Karpas-422 (cell line): ENCODE data around the gene HMX1. TPM values are rescaled to one million over a fixed set of nuclear protein-coding genes. Genes with fewer than 3 reads are reported as not detected.

ENCODE experiments used
- DNase-seq: peaks from one replicate; pipeline ENCODE4 v3.0.0-alpha.2; 2015
- H2AFZ ChIP-seq: fragments of 200-600 bp; sonication (generic); 2 replicates; pipeline ENCODE4 v1.6.1; 2014; ENCODE audit warnings: antibody characterized with exemption, low read length, mixed read lengths
- H3K27ac ChIP-seq: fragments of 200-600 bp; sonication (generic); 2 replicates; pipeline ENCODE4 v1.5.1; 2014; ENCODE audit warnings: mild to moderate bottlenecking, low read length, moderate library complexity
- H3K27me3 ChIP-seq: fragments of 200-600 bp; sonication (generic); 2 replicates; pipeline ENCODE4 v1.6.1; 2014; ENCODE audit warnings: low read length, mixed read lengths
- H3K36me3 ChIP-seq: fragments of 200-600 bp; sonication (generic); 2 replicates; pipeline ENCODE4 v1.6.1; 2014; ENCODE audit warnings: low read length, mixed read lengths; ENCODE audit not compliant: insufficient read depth
- H3K4me1 ChIP-seq: fragments of 200-600 bp; sonication (generic); 2 replicates; pipeline ENCODE4 v1.6.1; 2014; ENCODE audit warnings: mild to moderate bottlenecking, low read length, mixed read lengths
- H3K4me2 ChIP-seq: fragments of 200-600 bp; sonication (generic); 2 replicates; pipeline ENCODE4 v1.6.1; 2014; ENCODE audit warnings: low read length, low read depth, mild to moderate bottlenecking; ENCODE audit not compliant: poor library complexity, severe bottlenecking
- H3K4me3 ChIP-seq: fragments of 200-600 bp; sonication (generic); 2 replicates; pipeline ENCODE4 v1.5.1; 2014; ENCODE audit warnings: mild to moderate bottlenecking, antibody characterized with exemption, low read length, mixed read lengths
- H3K79me2 ChIP-seq: fragments of 200-600 bp; sonication (generic); 2 replicates; pipeline ENCODE4 v1.6.1; 2014; ENCODE audit warnings: mild to moderate bottlenecking, low read length, mixed read lengths
- H3K9ac ChIP-seq: fragments of 200-600 bp; sonication (generic); 2 replicates; pipeline ENCODE4 v1.6.0; 2014; ENCODE audit warnings: low read length
- H3K9me2 ChIP-seq: fragments of 200-600 bp; sonication (generic), shearing (Covaris generic); replicated peaks from 2 replicates; pipeline ENCODE4 v1.6.0; 2014; ENCODE audit warnings: mild to moderate bottlenecking, low read length, moderate library complexity; ENCODE audit not compliant: insufficient read depth
- H3K9me3 ChIP-seq: fragments of 300-700, 200-600 bp; sonication (generic); 2 replicates; pipeline ENCODE4 v1.6.1; 2014; ENCODE audit warnings: low read length, mixed read lengths
- H4K20me1 ChIP-seq: fragments of 200-600 bp; sonication (generic); 2 replicates; pipeline ENCODE4 v1.6.1; 2014; ENCODE audit warnings: mild to moderate bottlenecking, antibody characterized with exemption, low read length, low read depth; ENCODE audit not compliant: insufficient read depth
- total RNA-seq: library from RNA; depleted of rRNA; stranded (reverse); fragments of >200 nt; shearing (Covaris generic); gene quantifications from 2 replicates; pipeline ENCODE4 v1.2.3, GENCODE V29; 2014; ENCODE audit warnings: low replicate concordance

Gene HMX1
- total RNA-seq, 1 experiment from 2014 or later: not detected

DNA sequence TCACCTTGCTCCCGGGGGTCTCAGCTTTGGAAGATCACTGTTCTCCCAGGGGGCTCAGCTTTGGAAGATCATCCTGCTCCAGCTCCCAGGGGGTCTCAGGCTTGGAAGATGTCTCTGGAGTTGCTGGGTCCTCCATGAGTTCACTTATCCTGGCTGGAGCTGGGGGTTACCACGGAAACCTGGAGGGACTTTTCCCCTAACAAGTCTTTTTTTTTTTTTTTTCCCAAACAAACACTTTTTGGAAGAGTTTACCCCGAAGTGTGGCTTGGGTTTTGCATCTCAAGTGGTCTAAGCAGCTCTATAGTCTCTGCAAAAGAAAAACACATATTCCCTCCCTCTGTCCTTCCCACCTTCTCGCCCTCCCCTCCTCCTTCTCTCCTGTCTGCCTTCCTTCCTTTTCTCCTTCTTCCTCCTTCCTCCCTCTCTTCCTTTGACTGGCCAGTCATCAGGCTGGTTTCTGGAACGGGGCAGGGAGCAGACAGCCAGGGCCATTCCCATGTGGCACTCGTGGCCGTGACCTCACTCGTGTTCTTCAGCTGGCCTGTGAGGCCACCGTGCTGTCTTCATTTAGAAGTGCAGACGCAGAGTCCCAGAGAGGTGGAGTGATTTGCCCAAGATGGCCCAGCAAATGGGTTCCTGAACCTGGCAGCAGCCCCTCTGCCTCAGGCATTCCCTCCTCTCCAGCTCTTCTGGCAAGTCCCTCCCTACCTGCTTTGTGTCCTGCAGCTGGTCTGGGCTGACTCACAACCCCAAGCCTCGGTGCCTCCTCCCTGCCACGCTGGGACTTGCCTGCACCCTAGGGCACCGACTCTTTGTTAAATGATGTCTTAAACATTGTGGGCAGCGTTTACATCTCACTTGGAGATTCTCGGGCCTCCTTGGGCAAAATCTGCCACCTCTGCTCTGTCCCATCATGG, 25.9 kb upstream of the HMX1 start:
- Histone ChIP-seq H3K27ac (no peak overlapping the region), H3K9me2 (no peaks in the 10 kb centered on the region), H3K36me3 (no peaks in the 10 kb centered on the region), H3K9ac (no peak overlapping the region), H3K9me3 (peaks cover 6% of the 10 kb centered on the region; the same call in 1 of the 2 replicates), H3K4me1 (no peaks in the 10 kb centered on the region), H3K27me3 (no peaks in the 10 kb centered on the region), H3K4me3 (no peak overlapping the region), H3K4me2 (no peak overlapping the region), H2AFZ (no peak overlapping the region), H3K79me2 (no peaks in the 10 kb centered on the region), H4K20me1 (no peaks in the 10 kb centered on the region)
- no peak for DNase-seq

- no peaks in the 10 kb centered on the region for H3K36me3 ChIP-seq
- no peaks in the 10 kb centered on the region for H3K27me3 ChIP-seq
These were observed 24.9 kb upstream of the HMX1 start for GRCh38 chr4:8896506-8896905.

GRCh38 chr4:8896071-8896470, 24.4 kb upstream of the HMX1 start:
- Histone ChIP-seq H3K9ac (no peak overlapping the region), H3K79me2 (no peaks in the 10 kb centered on the region), H3K36me3 (no peaks in the 10 kb centered on the region), H2AFZ (no peak overlapping the region), H3K27me3 (no peaks in the 10 kb centered on the region), H3K4me1 (no peaks in the 10 kb centered on the region), H3K4me3 (no peak overlapping the region), H3K9me3 (peaks cover 2% of the 10 kb centered on the region; the same call in 1 of the 2 replicates), H3K4me2 (no peak overlapping the region), H4K20me1 (no peaks in the 10 kb centered on the region), H3K9me2 (no peaks in the 10 kb centered on the region), H3K27ac (no peak overlapping the region)
- no peak for DNase-seq

More at GRCh38 chr4:8896506-8896905, 24.9 kb upstream of the HMX1 start:
- no peaks in the 10 kb centered on the region for H3K4me1 ChIP-seq
- peaks cover 6% of the 10 kb centered on the region; the same call in 1 of the 2 replicates for H3K9me3 ChIP-seq
- no peak overlapping the region for H2AFZ ChIP-seq
- H3K27ac ChIP-seq: no peak overlapping the region
- H3K4me3 ChIP-seq: no peak overlapping the region
- no peaks in the 10 kb centered on the region for H4K20me1 ChIP-seq
- no peaks in the 10 kb centered on the region for H3K79me2 ChIP-seq
- no peaks in the 10 kb centered on the region for H3K9me2 ChIP-seq
- H3K9ac ChIP-seq: no peak overlapping the region
- no peak for DNase-seq
- H3K4me2 ChIP-seq: no peak overlapping the region

GRCh38 chr4:8895295-8895694, 23.7 kb upstream of the HMX1 start:
- Histone ChIP-seq H3K27ac (no peak overlapping the region), H2AFZ (no peak overlapping the region), H3K36me3 (no peaks in the 10 kb centered on the region), H4K20me1 (no peaks in the 10 kb centered on the region), H3K4me3 (no peak overlapping the region), H3K9ac (no peak overlapping the region), H3K9me2 (no peaks in the 10 kb centered on the region), H3K9me3 (no peaks in the 10 kb centered on the region), H3K79me2 (no peaks in the 10 kb centered on the region), H3K4me1 (no peaks in the 10 kb centered on the region), H3K27me3 (no peaks in the 10 kb centered on the region), H3K4me2 (no peak overlapping the region)
- no peak for DNase-seq

DNA sequence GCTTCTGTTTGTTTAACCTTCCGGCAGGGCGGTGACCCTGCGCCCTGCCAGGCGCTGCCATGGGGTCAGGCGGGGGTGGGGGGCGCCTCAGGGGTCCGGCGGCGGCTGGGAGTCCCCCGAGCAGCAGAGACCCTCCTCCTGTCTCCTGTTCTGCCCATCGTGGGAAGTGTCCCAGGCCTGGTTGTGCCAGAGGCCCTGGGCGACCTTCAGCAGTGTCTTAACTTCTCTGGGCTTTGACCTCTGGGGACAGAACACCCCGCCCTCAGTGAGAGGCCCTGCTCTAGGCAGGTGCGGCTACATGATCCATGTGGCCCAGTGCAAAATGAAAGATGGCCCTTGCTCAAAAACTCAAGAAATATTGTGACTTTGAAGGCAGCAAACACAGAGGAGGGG, 22.8 kb upstream of the HMX1 start:
- Histone ChIP-seq H3K9me3 (no peaks in the 10 kb centered on the region), H3K4me2 (no peak overlapping the region), H3K9ac (no peak overlapping the region), H3K4me1 (no peaks in the 10 kb centered on the region), H3K27ac (no peak overlapping the region), H3K36me3 (no peaks in the 10 kb centered on the region), H3K4me3 (no peak overlapping the region), H2AFZ (no peak overlapping the region), H4K20me1 (no peaks in the 10 kb centered on the region), H3K27me3 (no peaks in the 10 kb centered on the region), H3K9me2 (no peaks in the 10 kb centered on the region), H3K79me2 (no peaks in the 10 kb centered on the region)
- no peak for DNase-seq

- no peaks in the 10 kb centered on the region for H3K36me3 ChIP-seq
- no peaks in the 10 kb centered on the region for H3K9me3 ChIP-seq
- H3K4me3 ChIP-seq: no peak overlapping the region
- H3K27ac ChIP-seq: no peak overlapping the region
- no peak overlapping the region for H2AFZ ChIP-seq
- H3K9ac ChIP-seq: no peak overlapping the region
- H3K79me2 ChIP-seq: no peaks in the 10 kb centered on the region
- no peak for DNase-seq
- no peaks in the 10 kb centered on the region for H3K9me2 ChIP-seq
- no peak overlapping the region for H3K4me2 ChIP-seq
- H4K20me1 ChIP-seq: no peaks in the 10 kb centered on the region
- no peaks in the 10 kb centered on the region for H3K27me3 ChIP-seq
- no peaks in the 10 kb centered on the region for H3K4me1 ChIP-seq
These were observed 22.2 kb upstream of the HMX1 start for GRCh38 chr4:8893624-8894423.

GRCh38 chr4:8893227-8893623, 21.6 kb upstream of the HMX1 start:
- Histone ChIP-seq H3K4me3 (no peak overlapping the region), H4K20me1 (no peaks in the 10 kb centered on the region), H3K79me2 (no peaks in the 10 kb centered on the region), H3K9me2 (no peaks in the 10 kb centered on the region), H3K27ac (no peak overlapping the region), H3K9ac (no peak overlapping the region), H3K9me3 (no peaks in the 10 kb centered on the region), H3K4me1 (no peaks in the 10 kb centered on the region), H2AFZ (no peak overlapping the region), H3K36me3 (no peaks in the 10 kb centered on the region), H3K27me3 (no peaks in the 10 kb centered on the region), H3K4me2 (no peak overlapping the region)
- DNase-seq: no peak

DNA sequence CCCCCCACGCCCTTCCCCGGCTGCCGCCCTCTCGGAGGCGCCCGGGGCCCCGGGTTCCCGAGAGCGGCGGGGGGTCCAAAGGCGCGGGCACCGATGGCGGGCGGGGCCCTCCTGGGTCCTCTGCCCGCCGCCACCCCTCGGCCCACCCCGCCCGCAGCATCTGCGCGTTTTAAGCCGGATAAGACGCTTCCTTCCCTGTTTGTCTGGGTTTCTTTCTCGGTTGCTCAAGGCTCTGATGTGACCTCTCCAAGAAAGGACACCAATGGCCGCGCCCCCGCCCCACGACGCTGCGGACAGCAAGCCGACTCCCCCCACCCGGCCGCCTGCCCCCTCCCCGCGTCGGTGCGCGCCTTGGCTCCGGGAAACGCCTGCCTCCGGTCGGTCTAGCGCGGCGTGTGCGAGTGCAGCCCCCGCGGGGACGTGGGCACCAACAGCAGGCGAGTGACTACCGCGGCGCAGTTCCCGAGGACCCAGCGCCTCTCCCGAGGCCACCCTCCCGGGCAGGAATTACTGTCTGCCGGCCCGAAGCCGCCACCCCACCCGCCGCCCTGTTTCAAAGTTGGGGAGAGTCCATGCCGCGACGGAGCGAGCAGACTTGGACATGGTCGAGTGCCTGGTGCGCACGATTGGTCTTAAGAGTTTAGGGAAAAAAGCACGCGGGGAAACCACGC, 21.1 kb upstream of the HMX1 start:
- H4K20me1 ChIP-seq: no peaks in the 10 kb centered on the region
- H3K27ac ChIP-seq: no peak overlapping the region
- no peak overlapping the region for H3K9ac ChIP-seq
- H3K9me2 ChIP-seq: no peaks in the 10 kb centered on the region
- H3K9me3 ChIP-seq: no peaks in the 10 kb centered on the region
- DNase-seq: no peak
- no peak overlapping the region for H3K4me3 ChIP-seq
- H3K36me3 ChIP-seq: no peaks in the 10 kb centered on the region
- no peaks in the 10 kb centered on the region for H3K27me3 ChIP-seq
- H2AFZ ChIP-seq: no peak overlapping the region
- no peaks in the 10 kb centered on the region for H3K4me1 ChIP-seq
- no peak overlapping the region for H3K4me2 ChIP-seq
- H3K79me2 ChIP-seq: no peaks in the 10 kb centered on the region
